Islet of Langerhans (tissue), 1 donor: ENCODE data around the gene CLCN7.
A peak's percentile ranks its signal among the peaks of the same experiment; 100 is the strongest.

ENCODE experiments used
- FAIRE-seq: peaks from one replicate; lab custom pipeline; 2011; peaks lifted over from hg19 to GRCh38; lab: Jason Lieb, UNC

Gene CLCN7

DNA sequence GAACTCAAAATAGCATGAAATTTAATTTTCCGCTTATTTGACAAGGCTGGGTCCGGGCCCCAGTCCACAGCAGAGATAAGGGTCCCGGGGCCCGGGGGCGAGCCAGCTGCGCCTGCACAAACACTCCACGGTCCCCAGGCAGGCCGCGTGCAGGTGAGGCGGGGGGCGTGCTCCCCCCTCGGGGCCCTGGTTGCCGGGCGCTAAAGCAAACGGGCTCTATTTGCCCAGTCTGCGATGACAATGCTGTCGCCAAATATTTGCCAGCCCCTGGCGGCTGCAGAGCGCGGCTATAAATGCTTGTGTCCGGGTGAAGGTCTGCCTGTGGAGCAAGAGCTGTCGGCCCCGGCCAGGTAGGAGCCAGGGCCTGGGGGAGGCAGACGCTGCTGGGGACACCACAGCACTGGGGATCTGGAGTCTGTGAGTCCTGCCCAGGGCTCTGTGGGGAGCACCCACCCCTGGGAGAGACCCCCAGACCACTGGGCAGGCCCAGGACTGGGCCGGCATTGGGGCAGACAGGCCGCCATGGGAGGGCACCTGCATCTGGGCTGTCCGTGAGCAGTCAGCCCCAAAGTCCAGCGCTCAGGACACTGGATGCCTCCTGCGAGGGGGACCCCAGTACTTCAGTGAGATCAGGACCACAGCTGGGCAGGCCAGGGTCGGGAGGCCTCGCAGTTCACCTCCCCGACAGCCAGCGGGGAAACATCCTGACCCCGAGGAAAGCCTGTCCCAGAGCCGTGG, 43.9 kb downstream of the CLCN7 start, which contains the start of gene PERCC1:
PERCC1 (plus strand) TSS at position 320 of the 738 bp plus-strand sequence. CDS start 1,516 bp downstream, outside the sequence.
- peak; percentile 30 for FAIRE-seq

DNA sequence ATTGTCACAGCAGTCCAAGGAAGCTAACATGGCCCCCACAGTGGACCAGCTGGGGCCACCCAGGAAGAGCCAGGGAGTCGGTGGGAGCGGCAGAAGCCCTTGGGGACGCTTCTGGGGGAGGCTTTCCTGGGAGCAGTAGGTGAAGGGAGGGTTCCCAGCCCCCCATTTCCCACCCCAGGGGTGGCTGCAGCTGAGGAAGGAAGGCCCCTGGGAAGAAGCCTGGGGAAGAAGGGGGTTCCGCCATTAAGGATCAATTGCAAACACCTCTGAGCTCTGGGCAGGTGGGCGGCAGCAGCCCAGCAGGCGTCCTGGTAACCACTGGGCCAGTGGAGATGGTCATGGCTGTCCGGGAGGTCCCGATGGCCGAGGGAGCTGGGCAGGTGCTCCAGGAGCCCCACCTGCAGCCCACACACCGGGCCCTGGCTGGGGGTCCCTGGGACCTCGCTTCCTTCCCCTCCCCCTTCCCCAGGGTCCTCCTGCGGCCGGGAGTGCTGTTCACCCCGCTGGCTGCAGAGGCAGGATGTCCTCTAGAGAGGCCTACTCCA, 44.5 kb downstream of the CLCN7 start:
- FAIRE-seq = no peak

DNA sequence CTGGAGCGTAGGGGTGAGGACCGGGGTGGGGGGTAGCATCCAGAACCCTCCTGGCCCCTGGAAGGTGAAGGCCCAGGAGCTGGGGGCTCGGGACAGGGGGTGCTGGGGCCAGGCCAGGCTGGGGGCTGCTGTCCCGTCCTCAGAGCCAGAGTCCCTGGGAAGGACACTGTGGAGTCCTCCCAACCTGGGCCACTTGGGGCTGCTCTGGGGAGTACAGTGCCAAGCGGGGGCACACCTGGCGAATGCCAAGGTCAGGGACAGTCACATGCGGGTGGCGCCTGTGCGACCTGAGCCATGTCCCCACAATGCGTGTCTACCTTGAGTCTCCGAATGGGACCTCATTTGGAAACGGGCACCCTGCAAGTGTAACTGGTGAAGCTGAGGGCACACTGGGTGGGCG, 45.2 kb downstream of the CLCN7 start:
- FAIRE-seq = no peak

DNA sequence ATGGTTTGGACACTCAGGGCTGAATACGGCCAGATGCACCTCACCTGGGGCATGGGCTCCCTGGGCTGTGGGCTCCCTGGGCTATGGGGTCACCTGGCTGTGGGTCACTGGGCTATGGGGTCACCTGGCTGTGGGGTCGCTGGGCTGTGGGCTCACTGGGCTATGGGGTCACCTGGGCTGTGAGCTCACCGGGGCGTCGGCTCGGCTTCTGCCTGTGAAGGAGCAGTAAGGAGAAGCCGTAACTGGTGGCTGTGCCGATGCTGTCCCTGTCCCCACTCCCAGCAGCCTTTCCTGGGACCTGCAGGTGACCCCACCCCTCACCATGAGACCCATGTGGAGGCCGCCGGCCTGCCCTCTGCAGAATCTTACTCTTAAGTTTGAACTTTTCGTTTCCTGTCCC, 45.8 kb downstream of the CLCN7 start:
- FAIRE-seq = no peak

DNA sequence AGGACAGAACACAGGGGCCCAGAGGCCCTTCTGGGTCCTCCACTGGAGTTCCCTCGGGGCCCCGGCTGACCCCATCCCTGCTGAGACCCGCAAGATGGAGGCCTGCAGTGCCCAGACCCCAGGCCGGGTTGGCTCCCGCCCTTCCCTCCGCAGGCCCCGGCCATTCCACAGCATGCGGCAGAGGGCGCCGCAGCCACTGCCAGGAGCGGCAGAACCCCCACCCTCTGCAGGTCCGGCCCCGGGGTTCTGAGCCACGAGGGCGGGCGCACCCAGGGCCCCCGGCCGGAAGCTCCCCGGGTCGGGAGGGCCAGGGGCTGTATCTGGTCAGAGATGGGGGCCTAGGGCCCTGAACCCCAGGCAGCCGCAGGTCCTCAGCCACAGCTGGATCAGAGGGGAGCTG, 46.3 kb downstream of the CLCN7 start:
- no peak for FAIRE-seq

DNA sequence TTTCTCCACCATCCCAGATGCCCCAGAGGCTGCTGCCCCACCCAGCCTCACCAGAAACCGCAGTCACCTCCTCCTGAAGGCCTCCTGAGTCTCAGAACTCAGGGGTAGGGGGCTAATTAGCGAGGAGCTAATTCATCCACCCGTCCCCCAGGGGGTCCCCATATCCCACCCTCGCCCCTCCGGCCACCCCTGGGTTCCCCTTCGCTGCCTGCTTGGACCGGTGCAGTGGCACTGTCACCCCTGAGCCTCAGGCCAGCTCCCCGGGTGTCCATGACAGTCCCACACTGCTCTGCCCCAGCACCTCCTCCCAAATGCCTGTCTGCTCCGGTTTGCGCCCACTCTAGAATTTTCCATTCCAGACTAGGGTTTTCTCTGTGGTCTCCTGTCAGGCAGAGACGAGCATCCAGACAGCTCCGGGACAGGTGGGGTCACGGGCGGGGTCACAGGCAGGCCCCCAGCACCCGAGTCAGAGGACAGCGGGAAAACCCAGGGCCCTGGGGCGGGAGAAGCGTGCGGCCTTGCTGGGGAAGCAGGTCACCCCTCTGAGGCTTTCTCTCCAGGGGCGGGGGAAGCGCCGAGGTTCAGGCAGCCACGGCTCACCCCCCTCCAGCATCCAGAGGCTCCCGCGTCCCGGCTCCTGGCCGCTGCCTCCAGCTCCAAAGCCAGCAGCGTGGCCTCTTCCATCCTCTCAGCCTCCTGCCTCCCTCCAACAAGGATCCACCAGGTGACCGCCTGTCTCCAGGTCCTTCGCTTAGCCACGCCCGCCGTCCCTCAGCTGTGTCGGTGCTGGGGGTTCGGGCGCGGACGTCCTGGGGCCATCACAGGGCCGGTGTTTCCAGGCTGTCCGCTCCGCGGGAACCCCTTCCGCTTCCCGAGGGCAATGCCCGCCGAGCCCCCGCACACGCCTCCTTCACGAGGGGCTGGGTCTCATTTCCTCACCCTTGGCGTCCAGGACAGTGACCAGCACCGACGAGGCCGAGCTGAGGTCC, 47.1 kb downstream of the CLCN7 start:
- no peak for FAIRE-seq

DNA sequence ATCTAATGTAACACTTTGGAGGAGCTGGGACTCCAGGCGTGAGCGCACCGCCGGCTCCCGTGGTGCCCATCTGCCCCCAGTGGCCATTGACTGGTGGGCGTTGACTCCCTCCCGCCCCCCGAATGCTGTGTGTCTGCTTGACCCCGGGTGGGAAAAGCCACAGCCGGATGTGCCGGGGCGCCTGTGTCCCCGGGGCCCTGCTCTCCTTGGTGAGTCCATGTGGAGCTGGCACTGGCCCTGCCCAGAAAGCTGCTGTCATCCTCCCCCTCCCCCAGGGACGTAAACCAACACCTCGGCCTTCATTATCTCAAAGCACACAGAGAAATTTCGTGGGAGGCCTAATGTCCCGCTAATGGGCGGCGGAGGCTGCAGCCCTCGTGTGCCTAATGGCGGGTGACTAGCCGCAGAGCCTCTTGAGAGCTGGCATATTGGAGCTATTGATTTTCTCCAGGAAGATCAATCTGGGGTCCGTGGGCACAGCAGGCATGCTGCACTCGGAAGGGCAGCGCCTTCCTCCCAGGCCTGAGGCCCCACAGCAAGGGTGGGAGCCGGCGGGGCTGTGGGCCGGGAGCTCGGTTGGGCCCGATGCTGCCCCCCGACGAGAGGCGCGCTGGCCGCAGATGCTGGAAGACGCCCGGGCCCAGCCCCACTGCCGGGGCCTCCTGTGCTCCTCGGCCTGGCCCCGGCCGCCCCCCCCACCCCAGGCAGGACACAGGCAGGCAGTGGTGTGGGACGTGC, 47.9 kb downstream of the CLCN7 start:
- FAIRE-seq = no peak

DNA sequence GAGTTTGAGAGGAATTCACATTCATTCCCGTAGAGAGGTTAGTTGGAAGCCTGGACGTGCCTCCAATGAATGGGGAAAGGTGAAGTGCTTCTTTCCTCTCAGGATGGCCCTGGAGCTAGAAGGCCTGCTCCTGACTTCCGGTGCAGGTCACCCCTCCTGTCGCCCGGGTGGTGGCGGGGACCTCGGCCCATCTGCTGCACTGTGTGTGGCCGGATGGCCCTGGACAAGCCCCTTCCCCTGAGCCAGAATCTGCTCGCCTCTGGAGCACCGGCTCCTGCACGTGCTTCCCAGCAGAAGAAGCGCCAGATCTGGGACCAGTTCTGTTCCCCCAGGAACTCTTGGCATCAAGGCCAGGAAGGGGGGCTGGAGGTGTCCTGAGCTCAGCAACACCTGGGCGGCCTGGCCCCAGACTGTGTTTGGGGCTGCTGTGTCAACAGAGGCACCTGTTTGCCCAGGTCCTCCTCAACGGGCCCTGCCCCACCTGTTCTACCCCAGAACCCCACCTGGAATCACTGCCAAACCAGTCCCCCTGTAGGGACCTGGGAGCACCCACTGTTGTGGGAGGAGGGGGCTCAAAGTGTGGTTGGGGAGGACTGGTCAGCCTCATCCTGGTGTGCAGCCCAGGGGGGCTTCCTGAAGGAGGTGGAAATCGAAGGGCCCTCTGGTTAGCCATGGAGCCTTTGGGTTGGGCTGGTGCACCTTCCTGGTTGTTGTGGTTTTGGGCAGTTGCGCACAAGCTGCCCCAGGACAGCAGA, 49.0 kb downstream of the CLCN7 start:
- no peak for FAIRE-seq

DNA sequence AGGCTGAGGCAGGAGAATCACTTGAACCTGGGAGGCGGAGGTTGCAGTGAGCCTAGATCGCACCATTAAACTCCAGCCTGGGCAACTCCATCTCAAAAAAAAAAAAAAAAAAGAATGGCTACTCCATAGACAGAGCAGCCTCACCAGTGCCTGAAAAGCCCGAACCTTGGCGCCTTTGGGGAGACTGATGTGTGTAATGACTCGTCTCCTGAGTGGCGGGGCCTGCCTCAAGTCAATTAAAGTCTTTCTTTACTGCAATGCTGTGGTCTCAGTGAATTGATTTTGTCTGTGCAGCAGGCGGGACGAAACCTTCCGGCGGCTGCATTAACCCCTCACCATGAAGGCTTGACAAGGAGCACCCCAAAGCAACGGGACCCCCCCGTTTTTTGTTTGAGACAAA, 50.8 kb downstream of the CLCN7 start:
- no peak for FAIRE-seq

DNA sequence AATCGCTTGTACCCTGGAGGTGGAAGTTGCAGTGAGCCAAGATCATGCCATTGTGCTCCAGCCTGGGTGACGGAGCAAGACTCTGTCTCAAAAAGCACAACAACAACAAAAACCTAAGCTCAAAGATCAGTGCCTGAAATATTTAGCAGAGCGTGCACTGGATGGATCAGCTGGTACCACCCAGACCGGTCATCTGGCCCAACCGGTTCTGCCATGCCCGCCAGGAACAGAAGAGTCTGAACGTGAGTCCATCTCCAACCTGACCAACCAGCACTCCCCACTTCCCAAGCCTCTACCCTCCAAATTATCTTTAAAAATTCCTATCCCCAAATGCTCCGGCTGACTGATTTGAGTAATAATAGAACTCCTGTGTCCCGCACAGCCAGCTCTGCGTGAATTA, 52.8 kb downstream of the CLCN7 start:
- no peak for FAIRE-seq

DNA sequence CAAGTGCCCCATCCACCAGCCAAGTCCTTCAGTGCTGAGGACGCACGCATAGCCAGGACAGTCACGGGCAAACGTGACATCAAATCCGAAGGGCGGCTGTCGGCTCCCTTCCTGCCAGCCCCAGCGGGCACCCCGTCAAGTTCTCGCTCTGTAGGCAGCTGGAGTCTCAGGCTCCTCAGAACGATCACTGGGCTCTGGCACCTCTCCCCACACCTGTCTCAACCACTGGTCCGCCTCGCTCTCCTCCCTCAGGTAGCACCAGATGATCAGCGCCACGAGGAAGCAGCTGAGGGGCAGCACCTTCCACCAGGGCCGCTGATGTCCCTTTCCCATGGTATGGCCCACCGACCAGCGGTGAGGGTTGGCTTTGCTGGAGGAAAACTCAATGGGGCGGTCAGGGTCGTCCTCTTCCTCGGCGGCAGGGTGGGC, 54.7 kb downstream of the CLCN7 start:
- FAIRE-seq = no peak

DNA sequence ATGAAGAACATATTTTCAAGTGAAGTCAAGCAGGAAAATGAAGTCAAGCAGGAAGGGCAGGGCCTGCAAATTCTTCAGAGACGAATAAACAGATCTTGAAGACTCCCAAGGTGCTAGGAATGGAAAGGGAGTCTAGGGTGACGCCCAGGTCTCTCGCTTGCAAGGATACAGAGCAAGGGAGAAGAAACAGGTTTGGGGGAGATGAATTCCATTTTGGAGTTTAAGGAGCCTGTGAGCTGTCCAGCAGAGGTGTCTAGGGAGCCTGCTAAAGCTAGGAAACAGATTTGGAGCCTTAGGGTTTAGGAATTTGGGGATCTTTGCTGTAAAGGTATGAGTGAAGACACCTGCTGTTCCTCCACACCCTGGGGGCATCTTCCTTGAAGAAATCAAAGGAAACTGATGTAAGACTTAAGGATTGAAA, 58.3 kb downstream of the CLCN7 start:
- FAIRE-seq = no peak

DNA sequence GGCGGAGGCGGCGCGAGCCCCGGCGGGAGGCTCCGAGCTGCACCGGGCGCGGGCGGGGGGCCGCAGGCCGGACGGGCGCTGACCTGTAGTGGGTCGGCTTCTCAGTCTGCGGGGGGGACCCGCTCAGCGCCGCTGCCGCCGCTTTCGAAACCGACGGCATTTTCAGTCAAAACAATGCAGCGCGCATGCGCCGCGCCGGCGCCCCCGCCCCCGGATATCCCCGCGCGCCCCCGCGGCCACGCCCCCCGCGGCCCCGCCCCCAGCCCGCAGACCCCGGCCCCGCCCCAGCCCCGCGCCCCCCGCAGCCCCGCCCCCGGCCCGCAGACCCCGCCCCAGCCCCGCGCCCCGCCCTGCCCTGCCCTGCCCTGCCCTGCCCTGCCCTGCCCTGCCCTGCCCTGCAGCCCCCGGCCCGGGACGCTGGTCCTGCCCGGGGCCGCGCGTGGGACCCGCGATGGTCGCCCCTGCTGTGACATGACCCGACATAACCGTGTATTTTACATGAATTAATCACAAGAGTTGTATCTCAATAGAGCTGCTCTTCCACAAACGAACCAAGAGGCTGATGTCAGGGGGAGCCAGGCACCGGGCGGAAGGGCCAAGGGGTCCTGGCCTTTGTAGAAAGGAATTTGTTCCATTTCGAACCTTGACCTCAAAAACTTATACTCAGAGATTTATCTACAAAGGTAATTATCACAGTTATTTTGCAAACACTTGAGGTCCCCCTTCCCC, 60.1 kb downstream of the CLCN7 start, which contains the start of gene UNKL:
UNKL (minus strand) TSS at position 173 of the 729 bp plus-strand sequence; CDS start at position 160, 13 bp downstream.
- FAIRE-seq = no peak

DNA sequence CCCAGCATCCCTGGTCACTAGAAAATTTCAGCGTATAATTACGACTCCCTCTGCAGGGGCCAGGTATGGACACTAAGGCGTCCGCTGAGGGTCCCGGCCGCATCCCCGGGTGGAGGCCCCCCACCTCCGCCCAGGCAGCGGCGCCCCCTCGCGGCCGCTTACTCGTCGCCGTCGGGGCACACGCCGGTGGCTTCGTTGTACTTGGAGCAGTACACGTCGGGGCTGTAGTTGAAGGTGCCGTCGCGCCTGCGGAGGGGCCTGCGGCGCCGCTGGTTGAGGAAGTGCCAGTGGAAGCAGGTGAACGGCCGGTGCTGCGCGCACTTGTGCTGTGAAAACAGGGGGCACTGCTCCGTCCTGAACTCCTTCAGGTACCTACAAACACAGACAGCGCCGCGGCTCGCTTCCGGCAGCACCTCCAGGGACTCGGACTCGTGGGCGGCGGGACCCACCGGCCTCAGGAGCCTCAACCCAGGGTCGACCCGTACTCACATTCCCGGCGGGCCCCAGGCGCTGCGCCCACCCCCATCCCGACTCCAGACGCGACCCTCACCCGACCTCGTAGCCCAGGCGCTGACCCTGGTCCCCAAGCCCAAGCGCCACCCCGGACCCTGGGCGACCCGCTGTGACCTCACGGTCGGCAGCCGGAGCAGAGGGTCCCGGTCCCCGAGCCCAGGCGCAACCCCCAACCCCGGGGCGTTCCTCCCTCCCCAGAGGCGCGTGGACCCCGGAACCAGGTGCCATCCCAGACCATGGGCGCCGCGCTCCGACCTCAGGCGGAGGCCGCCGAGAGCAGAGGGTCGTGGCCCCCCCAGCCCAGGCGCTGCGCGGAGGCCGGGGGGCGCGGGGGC, 60.9 kb downstream of the CLCN7 start:
- FAIRE-seq = no peak

DNA sequence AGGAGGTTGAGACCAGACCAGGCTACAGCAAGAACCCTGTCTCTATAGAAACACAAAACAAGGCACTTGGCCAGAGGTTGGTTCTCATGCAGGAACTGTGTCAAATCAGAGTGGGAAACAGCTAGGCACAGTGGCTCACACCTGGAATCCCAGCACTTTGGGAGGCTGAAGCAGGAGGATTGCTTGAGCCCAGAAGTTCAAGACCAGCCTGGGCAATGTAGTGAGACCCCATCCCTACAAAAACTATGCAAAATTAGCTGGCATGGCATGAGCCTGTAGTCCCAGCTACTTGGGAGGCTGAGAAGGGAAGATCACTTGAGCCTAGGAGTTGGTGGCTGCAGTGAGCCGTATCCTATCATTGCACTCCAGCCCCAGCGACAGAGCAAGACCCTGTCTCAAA, 62.0 kb downstream of the CLCN7 start:
- FAIRE-seq = no peak

DNA sequence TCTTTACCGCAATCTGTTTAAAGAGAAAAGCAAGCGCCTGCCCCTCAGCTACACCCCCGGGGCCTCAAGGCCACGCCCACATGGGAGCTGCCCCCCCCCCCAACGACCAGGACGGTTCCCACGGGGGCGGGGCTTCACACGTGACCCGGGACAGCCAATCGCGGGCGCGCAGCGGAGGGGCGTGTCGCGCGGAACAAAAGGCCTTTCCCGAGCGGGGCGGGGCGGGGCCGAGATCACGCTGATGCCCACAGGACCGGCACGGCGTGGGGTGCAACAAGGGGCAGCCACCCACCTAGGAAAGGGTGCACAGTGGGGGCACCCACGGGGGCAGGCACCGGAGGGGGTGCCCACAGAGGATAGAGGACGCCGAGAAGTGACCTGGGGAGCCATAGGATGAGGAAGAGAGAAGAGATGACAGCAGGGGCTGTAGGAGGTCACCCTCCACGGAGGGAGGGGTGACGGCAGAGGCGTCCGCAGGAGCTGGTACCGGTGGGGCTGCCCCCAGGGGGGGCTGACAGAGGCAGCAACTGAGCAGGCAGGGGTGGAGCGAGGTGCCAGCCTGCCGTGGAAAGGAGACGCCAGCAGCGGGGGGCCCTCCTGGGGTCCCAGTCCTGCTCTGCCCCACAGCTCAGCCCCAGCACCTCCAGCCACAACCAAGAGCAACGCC, 66.5 kb downstream of the CLCN7 start:
- no peak for FAIRE-seq

DNA sequence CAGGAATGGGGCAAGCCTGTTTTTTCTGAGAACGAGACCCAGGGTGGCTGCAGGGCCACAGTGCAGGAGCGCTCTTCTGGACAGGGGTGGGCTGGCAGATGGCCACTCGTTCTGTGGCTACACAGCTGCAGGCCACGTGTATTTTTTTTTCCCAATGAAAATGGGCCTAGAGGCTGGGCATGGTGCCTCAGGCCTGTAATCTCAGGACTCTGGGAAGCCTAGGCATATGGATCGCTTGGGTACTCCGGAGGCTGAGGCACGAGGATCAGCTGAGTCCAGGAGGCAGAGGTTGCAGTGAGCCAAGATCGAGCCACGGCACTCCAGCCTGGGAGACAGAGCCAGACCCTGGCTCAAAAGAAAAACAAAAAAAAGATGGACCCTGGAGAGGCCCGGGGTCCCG, 67.1 kb downstream of the CLCN7 start:
- FAIRE-seq = no peak

DNA sequence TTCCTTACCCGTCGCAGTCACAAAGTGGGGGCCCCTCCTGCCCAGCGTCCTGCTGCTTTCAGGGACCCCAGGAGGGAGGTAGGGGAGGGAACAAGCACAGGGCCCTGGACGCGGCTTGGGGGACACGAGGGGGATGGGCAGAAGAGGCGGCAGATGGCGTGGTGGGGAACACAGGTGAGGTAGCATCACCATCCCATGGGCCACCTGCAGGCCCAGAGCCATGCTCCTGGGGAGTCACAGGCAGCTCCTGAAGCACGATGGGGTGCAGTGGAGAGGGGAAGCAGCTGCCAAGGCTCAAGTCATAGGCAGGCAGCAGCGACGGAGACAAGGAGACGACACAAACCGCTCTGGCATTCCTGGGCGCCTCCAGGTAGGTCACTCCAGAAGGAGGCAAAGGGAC, 71.1 kb downstream of the CLCN7 start:
- no peak for FAIRE-seq

DNA sequence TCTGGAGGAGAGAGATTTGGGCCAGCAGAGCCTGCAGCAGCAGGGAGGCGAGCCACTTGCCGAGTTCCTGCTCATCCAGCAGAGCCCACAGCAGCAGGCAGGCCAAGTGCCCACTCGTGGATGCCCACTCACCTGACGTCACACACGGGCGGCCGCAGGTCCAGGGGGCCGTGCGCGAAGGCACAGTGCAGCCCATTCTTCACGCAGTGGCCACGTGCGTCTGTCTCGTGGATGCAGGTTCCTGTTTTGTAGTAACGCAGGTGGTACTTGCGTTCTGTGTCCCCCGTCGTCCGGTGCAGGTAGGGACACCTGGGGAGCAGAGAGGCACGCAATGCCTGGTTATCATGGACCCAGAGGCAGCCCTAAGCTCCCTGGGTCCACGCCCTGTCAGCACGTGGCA, 71.8 kb downstream of the CLCN7 start:
- no peak for FAIRE-seq
